ENCODE data around the gene MAP3K9.
"Not testable (repeated sequence)": the region's sequence is repeated elsewhere in the genome, so short reads cannot be mapped to it uniquely, and the experiment has no call there.

Gene MAP3K9

GRCh38 chr14:70809225-70810219 lies at the start of gene MAP3K9:
Gene MAP3K9 (minus strand): TSS chr14:70809513. CDS start chr14:70809171, 342 bp downstream.
- DNase-seq = peak; percentile 98

- no peak for DNase-seq
Measured at GRCh38 chr14:70858641-70859040, 49.3 kb upstream of the MAP3K9 start.

GRCh38 chr14:70857496-70857890 lies 48.2 kb upstream of the MAP3K9 start:
- no peak for DNase-seq

- DNase-seq = no peak
Measured at GRCh38 chr14:70856851-70857495, 47.7 kb upstream of the MAP3K9 start.

GRCh38 chr14:70855486-70855885 lies 46.2 kb upstream of the MAP3K9 start:
- no peak for DNase-seq

- DNase-seq = not testable (repeated sequence)
Measured at GRCh38 chr14:70853658-70854057, 44.3 kb upstream of the MAP3K9 start.

- no peak for DNase-seq
Measured at GRCh38 chr14:70847406-70848090, 38.2 kb upstream of the MAP3K9 start.

- DNase-seq = no peak
Measured at GRCh38 chr14:70845601-70846000, 36.3 kb upstream of the MAP3K9 start.

GRCh38 chr14:70842851-70843462 lies 33.6 kb upstream of the MAP3K9 start:
- DNase-seq = no peak

GRCh38 chr14:70838076-70838475 lies 28.8 kb upstream of the MAP3K9 start:
- no peak for DNase-seq

- no peak for DNase-seq
Measured at GRCh38 chr14:70836946-70837345, 27.6 kb upstream of the MAP3K9 start.

- no peak for DNase-seq
Measured at GRCh38 chr14:70833884-70834283, 24.6 kb upstream of the MAP3K9 start.

GRCh38 chr14:70832561-70833305 lies 23.4 kb upstream of the MAP3K9 start:
- DNase-seq = no peak

GRCh38 chr14:70830998-70831781 lies 21.9 kb upstream of the MAP3K9 start:
- DNase-seq = no peak

GRCh38 chr14:70828188-70828587 lies 18.9 kb upstream of the MAP3K9 start:
- no peak for DNase-seq

- no peak for DNase-seq
Measured at GRCh38 chr14:70827752-70828151, 18.4 kb upstream of the MAP3K9 start.

- no peak for DNase-seq
Measured at GRCh38 chr14:70827347-70827746, 18.0 kb upstream of the MAP3K9 start.

GRCh38 chr14:70823281-70823680 lies 14.0 kb upstream of the MAP3K9 start:
- DNase-seq = no peak

GRCh38 chr14:70822530-70823185 lies 13.3 kb upstream of the MAP3K9 start:
- DNase-seq = no peak

- DNase-seq = no peak
Measured at GRCh38 chr14:70821584-70822529, 12.5 kb upstream of the MAP3K9 start.
